Measurements from ENCODE around the gene IL11RA. TPM values are rescaled to one million over a fixed set of nuclear protein-coding genes. Genes with fewer than 3 reads are reported as not detected.

IL11RA gene
- total RNA-seq, 2 experiments from 2014 or later: 17.4 to 20.7 TPM

GRCh38 chr9:34624475-34625185, 27.4 kb upstream of the IL11RA start:
- intact Hi-C loops (cut with micrococcal nuclease): no loop called here

GRCh38 chr9:34625186-34625486, 26.8 kb upstream of the IL11RA start:
- H3K27ac Mint-ChIP-seq: no peak overlapping the region

More at GRCh38 chr9:34624475-34625185, 27.4 kb upstream of the IL11RA start:
- Mint-ChIP-seq H3K4me3 (no peak overlapping the region), H3K27me3 (peaks cover 52% of the 10 kb centered on the region), H3K36me3 (ENCODE audit: low read depth) (no peaks in the 10 kb centered on the region), H3K9me3 (no peaks in the 10 kb centered on the region), H3K27ac (no peak overlapping the region), H3K4me1 (ENCODE audit: low read depth) (peaks cover 30% of the 10 kb centered on the region)
- ATAC-seq (no peak), DNase-seq (no peak)
- TF ChIP-seq CTCF (IDR thresholded peaks at IDR 0.05): no peak
- CTCF ChIA-PET: interaction anchor here (1.0 to 7.6 kb wide), 5 partner anchors 11 to 22 kb away, joined by 3 to 142 read pairs (median 4); partner anchors contain the start of genes GALT, RPP25L and SIGMAR1
- POLR2A ChIA-PET: interaction anchor here (1.2 to 2.3 kb wide), 2 partner anchors 11 to 13 kb away, joined by 3 to 28 read pairs; partner anchors contain the start of gene SIGMAR1

GRCh38 chr9:34627716-34628655, 24.0 kb upstream of the IL11RA start:
- no peak overlapping the region for H3K27ac Mint-ChIP-seq
- TF ChIP-seq CTCF (IDR thresholded peaks at IDR 0.05): no peak
- no peaks in the 10 kb centered on the region for H3K36me3 Mint-ChIP-seq (ENCODE audit: low read depth)
- ChIA-PET CTCF (interaction anchor here (0.9 to 1.2 kb wide), 2 partner anchors 19 to 24 kb away, joined by 3 to 4 read pairs; partner anchors contain the start of gene GALT), POLR2A (interaction anchor here (0.7 to 1.5 kb wide), 3 partner anchors 8 to 10 kb away, joined by 3 to 5 read pairs (median 4); partner anchors contain the start of gene SIGMAR1)
- peaks cover 55% of the 10 kb centered on the region for H3K27me3 Mint-ChIP-seq
- no peak for ATAC-seq
- intact Hi-C loops (cut with micrococcal nuclease): no loop called here
- peak overlapping the region; percentile 61 for H3K4me3 Mint-ChIP-seq
- DNase-seq: no peak
- peaks cover 21% of the 10 kb centered on the region for H3K4me1 Mint-ChIP-seq (ENCODE audit: low read depth)
- no peaks in the 10 kb centered on the region for H3K9me3 Mint-ChIP-seq

More at GRCh38 chr9:34625186-34625486, 26.8 kb upstream of the IL11RA start:
- ATAC-seq (no peak), DNase-seq (no peak)
- intact Hi-C loops (cut with micrococcal nuclease): no loop called here
- Mint-ChIP-seq H3K9me3 (no peaks in the 10 kb centered on the region), H3K36me3 (ENCODE audit: low read depth) (no peaks in the 10 kb centered on the region), H3K4me1 (ENCODE audit: low read depth) (peaks cover 28% of the 10 kb centered on the region), H3K4me3 (no peak overlapping the region), H3K27me3 (peaks cover 54% of the 10 kb centered on the region)
- no peak for TF ChIP-seq CTCF (IDR thresholded peaks at IDR 0.05)
- CTCF ChIA-PET: interaction anchor here (1.1 to 7.6 kb wide), 4 partner anchors 10 to 21 kb away, joined by 3 to 142 read pairs (median 9); partner anchors contain the start of genes GALT, RPP25L and SIGMAR1
- POLR2A ChIA-PET: interaction anchor here (1.2 to 2.3 kb wide), 3 partner anchors 12 to 14 kb away, joined by 3 to 28 read pairs (median 5); partner anchors contain the start of genes RPP25L and SIGMAR1

GRCh38 chr9:34628656-34629490, 23.1 kb upstream of the IL11RA start, which contains the start of gene ARID3C:
TSS of gene ARID3C (minus strand) at chr9:34629066. CDS start at chr9:34628014, 1,052 bp downstream.
- DNase-seq (peak; percentile 50), ATAC-seq (peak; percentile 84)
- peaks cover 49% of the 10 kb centered on the region for H3K27me3 Mint-ChIP-seq
- no peak for TF ChIP-seq CTCF (IDR thresholded peaks at IDR 0.05)
- no peak within 1 kb of the TSS for H3K27ac Mint-ChIP-seq
- intact Hi-C loops (cut with micrococcal nuclease): no loop called here
- peak within 1 kb of the TSS; percentile 61 for H3K4me3 Mint-ChIP-seq
- peaks cover under 1% of the 10 kb centered on the region for H3K36me3 Mint-ChIP-seq (ENCODE audit: low read depth)
- ChIA-PET POLR2A (interaction anchor here (0.6 to 1.5 kb wide), 4 partner anchors 9 to 14 kb away, joined by 3 to 5 read pairs (median 4); partner anchors contain the start of gene SIGMAR1), CTCF (interaction anchor here (0.9 to 1.8 kb wide), 5 partner anchors 8 to 25 kb away, joined by 3 to 9 read pairs (median 4); partner anchors contain the start of genes DCTN3 and SIGMAR1)
- H3K9me3 Mint-ChIP-seq: no peaks in the 10 kb centered on the region
- peaks cover 18% of the 10 kb centered on the region for H3K4me1 Mint-ChIP-seq (ENCODE audit: low read depth)
